ENCODE data around the gene SLC16A10.

DNA sequence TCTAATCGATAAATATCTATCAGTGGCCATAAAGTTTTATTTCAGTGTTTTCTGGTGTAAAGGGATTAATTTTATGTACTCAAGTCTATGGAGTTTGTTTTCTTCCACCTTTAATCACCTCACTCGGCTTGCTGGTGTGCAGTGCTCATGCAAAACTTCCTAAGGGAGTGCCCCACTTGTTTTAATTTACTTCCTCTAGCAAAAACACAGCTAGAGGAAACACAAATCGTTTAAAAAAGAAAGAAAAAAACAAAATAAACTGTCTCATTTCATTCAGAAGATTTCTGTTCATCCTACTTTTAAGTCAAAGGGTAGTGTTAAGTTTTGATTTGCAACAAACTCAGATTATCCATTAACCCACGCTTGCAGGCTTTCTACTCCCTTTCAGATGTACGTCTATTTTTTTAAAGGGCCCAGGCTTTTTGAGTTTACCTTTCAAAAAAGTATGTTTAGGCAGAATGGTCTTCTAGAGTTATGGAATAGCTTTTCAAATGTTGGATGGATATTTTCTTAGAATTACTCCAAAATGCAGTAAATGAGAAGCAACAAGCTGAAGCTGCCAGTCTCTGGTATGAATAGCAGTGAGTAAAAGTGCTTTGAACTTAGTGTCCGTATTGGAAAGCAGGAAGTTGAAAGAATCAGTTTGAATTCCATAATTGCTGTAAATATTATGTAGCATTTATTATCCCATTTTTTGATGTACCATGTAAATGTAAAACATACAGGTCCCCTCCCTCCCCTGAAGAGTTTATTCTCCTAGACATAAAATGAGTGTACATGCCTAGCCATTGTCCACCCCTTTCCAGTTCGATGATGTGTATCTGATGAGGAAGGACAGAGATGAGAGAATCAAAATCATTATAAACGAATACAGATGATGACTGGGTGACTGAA is 113.3 kb downstream of the SLC16A10 start:
- TF ChIP-seq EZH2phosphoT487 (IDR thresholded peaks at IDR 0.05; ENCODE audit: low read depth, severe bottlenecking, unreplicated experiment) (no peak), EZH2 (IDR thresholded peaks at IDR 0.05; ENCODE audit: borderline replicate concordance) (no peak)
- TF ChIP-seq, protein P1, sequence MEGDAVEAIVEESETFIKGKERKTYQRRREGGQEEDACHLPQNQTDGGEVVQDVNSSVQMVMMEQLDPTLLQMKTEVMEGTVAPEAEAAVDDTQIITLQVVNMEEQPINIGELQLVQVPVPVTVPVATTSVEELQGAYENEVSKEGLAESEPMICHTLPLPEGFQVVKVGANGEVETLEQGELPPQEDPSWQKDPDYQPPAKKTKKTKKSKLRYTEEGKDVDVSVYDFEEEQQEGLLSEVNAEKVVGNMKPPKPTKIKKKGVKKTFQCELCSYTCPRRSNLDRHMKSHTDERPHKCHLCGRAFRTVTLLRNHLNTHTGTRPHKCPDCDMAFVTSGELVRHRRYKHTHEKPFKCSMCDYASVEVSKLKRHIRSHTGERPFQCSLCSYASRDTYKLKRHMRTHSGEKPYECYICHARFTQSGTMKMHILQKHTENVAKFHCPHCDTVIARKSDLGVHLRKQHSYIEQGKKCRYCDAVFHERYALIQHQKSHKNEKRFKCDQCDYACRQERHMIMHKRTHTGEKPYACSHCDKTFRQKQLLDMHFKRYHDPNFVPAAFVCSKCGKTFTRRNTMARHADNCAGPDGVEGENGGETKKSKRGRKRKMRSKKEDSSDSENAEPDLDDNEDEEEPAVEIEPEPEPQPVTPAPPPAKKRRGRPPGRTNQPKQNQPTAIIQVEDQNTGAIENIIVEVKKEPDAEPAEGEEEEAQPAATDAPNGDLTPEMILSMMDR (IDR thresholded peaks at IDR 0.05; ENCODE audit: poor library complexity), result no peak
